B cell (primary cell): Measurements from ENCODE around the gene HOXB1.

ENCODE experiments used
- CTCF ChIP-seq: fragments of 200-600 bp; IDR thresholded peaks from one replicate; pipeline ENCODE4 v1.8.0; 2022; ENCODE audit warnings: antibody characterized with exemption, mild to moderate bottlenecking
- EZH2 ChIP-seq: IDR thresholded peaks from 2 replicates; pipeline ENCODE4 v1.6.1; 2012; ENCODE audit warnings: borderline replicate concordance, low read depth, mild to moderate bottlenecking, moderate library complexity, low read length; ENCODE audit not compliant: insufficient read depth, poor library complexity, severe bottlenecking

- TF ChIP-seq CTCF (no peak), EZH2 (no peak)
Measured at GRCh38 chr17:48530208-48530886, 464 bp downstream of the HOXB1 start.
